ENCODE data around the gene MAB21L3. TPM values are rescaled to one million over a fixed set of nuclear protein-coding genes. Genes with fewer than 3 reads are reported as not detected.

MAB21L3 gene
- total and polyA plus RNA-seq, 7 donors = under 0.01 to 2.3 (median 1.1) TPM; not detected in 2

DNA sequence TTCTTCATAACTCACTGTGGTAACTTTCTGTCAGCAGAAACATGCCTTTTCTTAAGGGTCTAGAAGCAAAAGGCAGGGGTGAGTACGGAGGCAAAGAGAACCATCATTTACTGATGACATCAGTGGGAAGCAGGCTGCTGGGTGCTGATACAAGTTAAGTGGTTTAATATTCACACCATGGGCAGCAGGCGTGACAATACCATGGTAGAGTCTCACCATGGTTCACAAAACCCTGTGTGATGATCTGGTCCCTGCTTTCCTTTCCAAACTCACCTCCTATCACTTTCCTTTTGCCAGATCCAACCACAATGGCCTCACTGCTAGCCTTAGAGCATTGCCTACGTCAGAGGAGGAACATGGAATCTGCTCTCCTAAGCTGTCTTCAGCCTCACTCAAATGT is 8.7 kb downstream of the MAB21L3 start:
- 91 to 92% methylated on average over 3 of the region's 3 CpGs for WGBS, 2 donors
- no peak overlapping the region for H3K27ac ChIP-seq

GRCh38 chr1:116122955-116123757 is 12.0 kb downstream of the MAB21L3 start:
- no peaks in the 10 kb centered on the region for H3K9me3 ChIP-seq
- no peak for DNase-seq
- H3K27ac ChIP-seq = no peak overlapping the region
- intact Hi-C loops (cut with DNase I) = no loop called here
- peaks cover 0 to 10% (median 0%) of the 10 kb centered on the region in 3 donors for H3K27me3 ChIP-seq
- no peak for TF ChIP-seq CTCF (IDR thresholded peaks at IDR 0.05)
- TF ChIP-seq POLR2AphosphoS5 (IDR thresholded peaks at IDR 0.05) = no peak
- TF ChIP-seq POLR2A (IDR thresholded peaks at IDR 0.05) = no peak
- TF ChIP-seq EP300 (IDR thresholded peaks at IDR 0.05) = no peak
- no peak overlapping the region for H3K4me3 ChIP-seq
- WGBS, 2 donors = 17 to 62% methylated on average over 8 of the region's 8 CpGs
- H3K36me3 ChIP-seq = no peaks in the 10 kb centered on the region
- no peaks in the 10 kb centered on the region for H3K4me1 ChIP-seq

More for the DNA sequence above, 8.7 kb downstream of the MAB21L3 start:
- no peak for DNase-seq
- TF ChIP-seq CTCF (IDR thresholded peaks at IDR 0.05) (no peak), EP300 (IDR thresholded peaks at IDR 0.05) (no peak), POLR2A (IDR thresholded peaks at IDR 0.05) (no peak), POLR2AphosphoS5 (IDR thresholded peaks at IDR 0.05) (no peak)
- intact Hi-C loops (cut with DNase I) = no loop called here
- no peaks in the 10 kb centered on the region for H3K4me1 ChIP-seq
- no peaks in the 10 kb centered on the region for H3K9me3 ChIP-seq
- peaks cover 0 to 6% (median 0%) of the 10 kb centered on the region in 3 donors for H3K27me3 ChIP-seq
- no peaks in the 10 kb centered on the region for H3K36me3 ChIP-seq
- no peak overlapping the region for H3K4me3 ChIP-seq

DNA sequence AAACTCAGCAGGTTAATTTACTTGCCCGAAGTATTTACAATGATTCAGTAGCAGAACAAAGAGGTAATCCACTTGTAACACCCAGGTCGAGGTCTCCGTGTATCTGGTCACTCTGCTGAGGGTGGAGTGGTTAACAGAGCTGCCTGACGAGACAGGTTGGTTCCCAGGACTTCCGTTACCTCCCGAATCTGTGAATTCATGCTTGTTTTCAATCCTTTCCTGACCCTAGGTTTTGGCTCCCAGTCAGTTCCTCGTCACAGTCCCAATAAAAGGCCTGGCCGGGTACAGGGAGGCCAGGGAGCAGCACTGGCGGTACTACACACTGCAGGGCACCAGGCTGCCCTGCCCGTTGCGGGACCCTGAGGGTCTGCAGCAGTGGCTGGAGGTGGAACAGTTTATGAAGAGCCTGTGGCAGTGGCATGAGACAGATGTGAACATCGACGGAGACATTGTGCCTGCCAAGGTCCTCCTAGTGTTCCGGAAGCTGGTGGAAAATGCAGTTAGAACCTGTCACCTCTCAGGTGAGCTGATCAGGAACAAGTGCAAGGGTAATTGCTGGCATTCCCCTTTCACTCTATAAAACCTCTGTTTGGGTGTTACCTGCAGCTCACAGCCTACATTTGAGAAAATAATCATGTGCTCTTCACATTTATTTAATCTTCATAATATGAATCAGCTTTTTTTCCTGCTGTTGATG is 12.8 kb downstream of the MAB21L3 start:
- Histone ChIP-seq H3K4me3 (no peak overlapping the region), H3K27ac (no peak overlapping the region), H3K36me3 (no peaks in the 10 kb centered on the region), H3K9me3 (no peaks in the 10 kb centered on the region), H3K27me3 (peaks cover 0 to 10% (median 0%) of the 10 kb centered on the region in 3 donors), H3K4me1 (no peaks in the 10 kb centered on the region)
- intact Hi-C loops (cut with DNase I) = no loop called here
- WGBS, 2 donors = 12 to 56% methylated on average over 14 of the region's 14 CpGs
- no peak for DNase-seq
- TF ChIP-seq POLR2AphosphoS5 (IDR thresholded peaks at IDR 0.05) (no peak), POLR2A (IDR thresholded peaks at IDR 0.05) (no peak), CTCF (IDR thresholded peaks at IDR 0.05) (no peak), EP300 (IDR thresholded peaks at IDR 0.05) (no peak)

- H3K27me3 ChIP-seq = peaks cover 0 to 10% (median 0%) of the 10 kb centered on the region in 3 donors
- TF ChIP-seq CTCF (IDR thresholded peaks at IDR 0.05) = no peak
- no peak for TF ChIP-seq POLR2A (IDR thresholded peaks at IDR 0.05)
- TF ChIP-seq EP300 (IDR thresholded peaks at IDR 0.05) = no peak
- no peak for TF ChIP-seq POLR2AphosphoS5 (IDR thresholded peaks at IDR 0.05)
- H3K36me3 ChIP-seq = no peaks in the 10 kb centered on the region
- H3K9me3 ChIP-seq = no peaks in the 10 kb centered on the region
- no peaks in the 10 kb centered on the region for H3K4me1 ChIP-seq
- 11 to 38% methylated on average over 5 of the region's 5 CpGs for WGBS, 2 donors
- intact Hi-C loops (cut with DNase I) = no loop called here
- no peak for DNase-seq
- H3K4me3 ChIP-seq = no peak overlapping the region
- no peak overlapping the region for H3K27ac ChIP-seq
Observed at GRCh38 chr1:116125758-116126157, 14.6 kb downstream of the MAB21L3 start.
